ENCODE measurements around the gene KRTDAP.

DNA sequence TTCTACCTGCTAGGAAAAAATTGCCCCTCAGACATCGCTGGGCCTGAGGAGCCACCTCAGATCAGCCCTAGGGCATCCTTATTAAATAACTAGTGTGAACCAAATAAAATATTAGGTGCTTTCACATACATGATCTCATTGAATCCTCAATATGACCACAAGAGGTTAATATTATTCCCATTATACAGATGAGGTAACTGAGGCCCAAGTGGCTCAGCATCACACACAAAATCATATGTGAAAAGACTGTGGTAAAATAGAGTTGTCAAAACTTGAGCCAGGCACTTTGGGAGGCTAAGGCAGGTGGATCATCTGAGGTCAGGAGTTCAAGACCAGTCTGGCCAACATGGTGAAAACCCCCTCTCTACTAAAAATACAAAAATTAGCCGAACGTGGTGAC, 26.0 kb upstream of the KRTDAP start:
- TF ChIP-seq, protein P1, sequence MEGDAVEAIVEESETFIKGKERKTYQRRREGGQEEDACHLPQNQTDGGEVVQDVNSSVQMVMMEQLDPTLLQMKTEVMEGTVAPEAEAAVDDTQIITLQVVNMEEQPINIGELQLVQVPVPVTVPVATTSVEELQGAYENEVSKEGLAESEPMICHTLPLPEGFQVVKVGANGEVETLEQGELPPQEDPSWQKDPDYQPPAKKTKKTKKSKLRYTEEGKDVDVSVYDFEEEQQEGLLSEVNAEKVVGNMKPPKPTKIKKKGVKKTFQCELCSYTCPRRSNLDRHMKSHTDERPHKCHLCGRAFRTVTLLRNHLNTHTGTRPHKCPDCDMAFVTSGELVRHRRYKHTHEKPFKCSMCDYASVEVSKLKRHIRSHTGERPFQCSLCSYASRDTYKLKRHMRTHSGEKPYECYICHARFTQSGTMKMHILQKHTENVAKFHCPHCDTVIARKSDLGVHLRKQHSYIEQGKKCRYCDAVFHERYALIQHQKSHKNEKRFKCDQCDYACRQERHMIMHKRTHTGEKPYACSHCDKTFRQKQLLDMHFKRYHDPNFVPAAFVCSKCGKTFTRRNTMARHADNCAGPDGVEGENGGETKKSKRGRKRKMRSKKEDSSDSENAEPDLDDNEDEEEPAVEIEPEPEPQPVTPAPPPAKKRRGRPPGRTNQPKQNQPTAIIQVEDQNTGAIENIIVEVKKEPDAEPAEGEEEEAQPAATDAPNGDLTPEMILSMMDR (IDR thresholded peaks at IDR 0.05) = no peak
- TF ChIP-seq RFX5 (IDR thresholded peaks at IDR 0.05; ENCODE audit: low read length) = no peak

All from SK-N-SH (cell line).